ENCODE measurements around the gene IGF2BP1.
"Not testable (repeated sequence)": the region's sequence is repeated elsewhere in the genome, so short reads cannot be mapped to it uniquely, and the experiment has no call there.

Gene IGF2BP1

DNA sequence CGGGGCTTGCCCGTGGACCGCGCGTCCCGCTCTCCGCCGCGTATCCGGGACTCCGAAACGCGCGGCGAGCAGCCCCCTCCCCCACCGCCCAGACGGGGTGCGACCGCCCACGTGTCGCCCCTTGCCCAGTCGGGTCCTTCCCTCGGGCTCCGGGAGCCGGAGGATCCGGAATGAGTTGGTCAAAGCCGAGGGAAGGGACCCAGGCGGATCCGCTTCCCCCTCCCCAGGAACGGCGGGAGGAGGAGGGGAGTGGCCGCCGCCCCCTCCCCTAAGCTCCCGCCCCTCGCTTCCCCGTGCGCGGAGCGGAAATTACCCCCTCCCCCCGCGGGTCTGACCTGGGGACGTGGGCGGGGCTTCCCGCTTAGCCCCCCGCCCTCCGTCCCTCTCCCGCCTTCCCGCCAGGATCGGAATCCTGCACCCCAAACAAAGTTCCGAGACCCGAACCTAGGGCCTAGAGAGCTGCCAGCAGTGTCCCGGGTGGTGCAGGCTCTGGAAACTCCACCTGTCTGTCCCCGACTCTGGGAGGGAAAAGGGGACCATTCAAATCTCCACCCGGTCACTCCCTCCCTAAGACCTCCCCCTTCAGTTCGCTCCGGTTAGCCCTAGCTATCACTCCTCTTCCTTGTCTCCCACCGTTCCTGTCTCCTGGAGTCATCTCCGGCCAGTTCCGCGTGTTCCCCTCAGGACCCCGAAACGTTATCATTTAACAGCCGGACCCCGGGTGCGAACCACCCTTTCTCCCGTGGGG is 1.0 kb upstream of the IGF2BP1 start:
- DNase-seq: no peak

DNA sequence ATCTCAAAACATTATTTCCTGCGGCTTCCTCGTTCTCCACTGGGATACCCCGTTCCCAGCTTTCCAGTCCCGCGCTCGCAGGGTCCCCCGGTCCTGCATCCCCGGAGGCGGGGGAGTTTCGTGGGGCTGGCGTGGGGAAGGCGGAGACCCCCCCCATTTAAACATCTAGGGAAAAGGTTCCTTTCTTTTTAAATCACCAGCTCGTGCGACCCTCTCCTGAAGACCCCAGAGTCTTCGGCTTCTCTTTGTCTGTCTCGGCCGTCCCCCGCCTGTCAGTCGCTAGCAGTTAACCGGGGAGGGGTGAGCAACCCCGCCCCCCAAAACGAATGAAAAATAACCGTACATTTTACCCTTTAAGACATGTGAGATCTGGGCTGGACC is 473 bp upstream of the IGF2BP1 start:
- no peak for DNase-seq

DNA sequence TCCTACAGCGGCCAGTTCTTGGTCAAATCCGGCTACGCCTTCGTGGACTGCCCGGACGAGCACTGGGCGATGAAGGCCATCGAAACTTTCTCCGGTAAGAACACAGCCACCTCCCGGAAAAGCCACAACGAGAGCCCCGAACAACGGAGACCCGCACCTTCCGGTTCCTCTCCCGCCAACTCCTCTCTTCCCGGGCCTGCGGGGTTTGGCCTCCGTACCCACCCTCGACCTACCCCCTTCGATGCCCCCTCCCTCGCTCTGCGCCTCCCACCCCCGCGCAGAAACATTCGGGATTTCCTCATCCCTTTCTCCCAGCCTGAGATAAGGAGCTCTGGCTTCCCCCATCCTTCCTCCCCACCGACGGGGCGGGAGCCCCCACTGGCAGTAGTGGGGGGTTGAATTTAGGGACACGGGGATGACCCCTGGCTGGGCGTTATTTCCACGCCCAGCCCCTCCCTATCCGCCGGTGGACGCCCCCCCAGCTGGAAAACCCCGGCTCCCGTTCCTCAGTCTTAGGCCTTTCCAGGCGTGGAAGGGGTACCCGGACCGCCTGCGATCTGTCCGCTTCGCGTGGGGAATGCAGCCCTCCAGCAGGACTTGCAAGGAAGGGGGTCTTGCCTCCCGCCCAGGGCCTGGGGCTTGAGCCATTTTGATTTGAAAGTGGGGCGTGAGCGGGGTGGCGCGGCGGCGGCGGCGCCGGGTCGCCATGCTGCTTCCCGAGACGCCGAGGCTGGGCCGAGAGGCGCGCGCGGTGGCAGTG is 822 bp downstream of the IGF2BP1 start:
- no peak for DNase-seq

DNA sequence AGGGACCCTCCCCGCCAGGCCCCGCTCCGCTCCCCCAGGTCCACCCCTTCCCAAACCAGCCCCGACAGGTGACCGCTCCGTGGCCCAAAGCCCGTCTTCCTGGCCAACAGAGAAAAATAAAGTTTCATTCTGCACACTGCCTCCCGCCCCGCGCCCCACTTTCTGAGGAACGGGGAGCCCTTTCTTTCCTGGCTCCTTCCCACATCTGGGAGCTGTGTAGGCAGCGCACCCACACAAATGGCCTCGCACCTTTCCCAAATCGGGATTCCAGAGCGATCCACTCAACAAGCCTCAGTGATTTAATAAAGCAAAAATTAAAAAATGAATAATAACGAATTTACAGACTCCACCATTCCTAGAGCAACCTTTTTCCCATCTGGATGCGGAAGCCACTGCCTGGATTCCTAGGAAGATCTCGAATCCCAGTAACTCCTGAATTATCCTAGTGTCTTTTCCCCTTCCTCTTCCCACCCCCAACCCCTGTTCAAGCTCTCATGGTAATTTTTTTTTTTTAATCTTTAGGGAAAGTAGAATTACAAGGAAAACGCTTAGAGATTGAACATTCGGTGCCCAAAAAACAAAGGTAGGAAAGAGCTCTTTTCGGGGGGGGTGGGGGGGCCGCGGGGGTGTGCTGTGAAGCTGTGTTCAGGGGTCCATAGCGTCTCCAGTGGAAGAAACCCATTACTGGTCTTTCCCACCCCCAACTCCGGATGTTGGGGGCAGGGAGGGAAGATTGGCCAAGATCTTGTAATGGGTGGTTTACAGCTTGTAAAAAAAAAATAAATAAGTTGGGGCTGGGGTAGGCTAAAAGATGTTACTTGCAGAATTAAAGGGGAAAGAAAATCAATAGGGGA is 1.6 kb downstream of the IGF2BP1 start:
- DNase-seq: no peak

DNA sequence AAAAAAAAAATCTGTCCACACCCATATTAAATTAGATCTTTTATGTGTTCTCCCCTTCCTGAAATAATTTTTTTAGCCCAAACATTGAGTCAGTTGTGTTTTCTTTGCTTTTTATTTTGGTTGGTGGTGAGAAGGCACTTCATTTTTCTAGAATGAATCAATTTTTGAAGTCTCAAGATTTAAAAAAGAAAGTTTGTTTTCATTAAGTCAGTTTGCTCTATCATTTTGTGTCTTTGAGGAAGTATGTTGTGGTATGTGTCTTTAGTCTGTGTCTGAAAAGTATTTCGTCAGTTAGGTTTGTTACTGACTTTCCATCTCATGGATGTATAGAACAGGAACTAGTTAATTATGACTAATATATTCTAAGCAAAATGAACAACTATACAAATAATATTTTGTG is 3.8 kb downstream of the IGF2BP1 start:
- DNase-seq: no peak

DNA sequence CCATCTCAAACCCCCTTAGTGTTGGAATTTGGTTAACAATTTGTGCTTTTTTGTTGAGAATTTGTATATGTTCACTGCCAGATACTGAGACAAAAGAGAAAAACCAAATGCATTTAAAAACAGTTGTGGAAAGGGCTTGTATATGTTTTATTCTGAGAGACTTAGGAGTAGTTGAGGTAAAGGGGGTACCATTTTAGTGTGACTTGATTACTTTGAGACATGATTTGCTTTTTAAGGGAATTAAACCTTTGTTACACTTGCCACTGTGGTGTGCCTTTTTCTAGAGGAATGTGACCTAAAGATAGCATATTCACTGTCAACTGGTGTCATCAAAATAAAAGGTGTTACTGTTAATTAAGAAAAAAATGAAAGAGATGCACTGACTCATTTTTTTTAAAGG is 4.5 kb downstream of the IGF2BP1 start:
- DNase-seq: no peak

DNA sequence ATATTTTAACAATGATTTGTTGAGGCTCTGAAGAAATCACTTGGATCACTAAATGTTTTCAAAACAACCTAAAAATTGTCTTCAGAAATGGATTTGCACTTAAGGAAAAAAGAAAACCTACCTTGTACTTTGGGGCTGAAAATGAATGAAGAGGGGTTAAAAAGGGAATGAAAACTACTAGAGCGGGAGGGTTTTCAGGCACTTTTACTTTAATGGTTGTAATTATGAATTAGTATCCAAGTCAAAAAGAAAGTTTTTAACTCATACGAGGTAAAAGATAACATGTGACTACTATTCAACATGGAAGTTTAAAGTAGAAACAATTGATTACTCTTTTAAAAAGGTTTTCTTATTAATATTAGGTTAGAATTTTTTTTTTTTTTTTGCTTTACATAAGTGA is 5.1 kb downstream of the IGF2BP1 start:
- DNase-seq: no peak

DNA sequence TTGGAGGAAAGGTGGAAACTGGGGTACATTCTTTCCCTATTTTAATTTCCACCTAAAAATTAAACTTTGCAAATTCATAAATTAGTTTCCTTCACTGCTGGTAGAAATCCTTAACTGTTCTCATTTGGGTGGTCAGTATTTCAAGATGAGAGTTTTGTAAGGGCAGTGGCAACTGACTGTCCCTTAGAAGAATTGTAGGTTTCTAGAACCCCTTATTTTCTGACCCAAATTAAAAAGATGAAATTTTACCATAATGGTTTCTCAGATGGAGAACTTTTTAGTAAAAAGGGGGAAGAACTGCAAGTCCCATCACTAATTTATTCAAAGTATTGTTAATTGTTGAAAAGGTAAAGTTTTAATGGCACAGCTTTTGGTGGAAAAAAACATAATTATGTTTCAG is 5.6 kb downstream of the IGF2BP1 start:
- no peak for DNase-seq

DNA sequence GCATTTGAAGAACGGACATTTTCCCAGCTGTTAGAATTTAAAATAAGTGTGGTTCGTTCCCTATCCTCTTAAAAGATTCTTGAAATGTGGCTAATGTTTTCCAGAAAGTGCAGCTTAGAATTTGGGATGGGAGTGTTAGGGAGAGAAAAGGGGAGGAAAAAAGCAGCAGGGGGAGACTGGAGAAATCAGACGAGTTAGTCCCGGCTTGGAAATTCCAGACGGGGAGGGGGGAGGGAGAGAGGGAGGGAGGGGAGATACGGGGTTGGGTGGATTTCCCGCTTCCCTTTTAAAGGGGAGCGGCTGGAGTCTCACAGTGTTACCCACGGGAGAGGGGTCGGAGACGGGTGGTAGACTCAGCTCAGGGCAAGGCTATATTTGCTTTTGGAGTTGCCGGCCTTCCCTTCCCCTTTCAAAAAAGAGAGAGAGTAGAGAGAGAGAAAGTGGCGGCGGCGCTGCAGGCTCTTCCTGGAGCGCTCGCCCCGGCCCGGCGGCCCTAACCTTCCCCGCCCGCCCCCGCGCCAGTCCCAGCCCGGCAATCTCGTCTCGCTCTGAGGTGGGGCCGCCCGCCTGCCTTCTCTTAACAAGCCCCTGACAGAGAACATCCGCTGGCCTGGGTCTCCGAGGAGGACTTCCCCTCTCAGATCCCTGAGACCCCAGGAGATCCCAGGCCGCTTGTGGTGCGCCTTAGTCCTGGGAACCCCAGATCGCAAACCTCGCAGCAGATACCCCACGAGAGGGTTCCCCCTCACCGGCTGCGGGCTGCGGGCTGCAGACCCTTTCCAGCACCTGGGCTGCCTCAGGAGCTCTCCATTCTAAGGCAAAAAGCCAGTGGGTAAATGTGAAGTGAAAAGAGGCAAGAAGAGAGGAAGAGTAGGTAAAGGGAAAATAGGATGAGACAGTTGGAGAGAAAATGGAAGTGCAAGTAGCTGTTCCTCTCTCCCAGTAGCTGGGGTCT is 6.6 kb downstream of the IGF2BP1 start:
- DNase-seq: no peak

DNA sequence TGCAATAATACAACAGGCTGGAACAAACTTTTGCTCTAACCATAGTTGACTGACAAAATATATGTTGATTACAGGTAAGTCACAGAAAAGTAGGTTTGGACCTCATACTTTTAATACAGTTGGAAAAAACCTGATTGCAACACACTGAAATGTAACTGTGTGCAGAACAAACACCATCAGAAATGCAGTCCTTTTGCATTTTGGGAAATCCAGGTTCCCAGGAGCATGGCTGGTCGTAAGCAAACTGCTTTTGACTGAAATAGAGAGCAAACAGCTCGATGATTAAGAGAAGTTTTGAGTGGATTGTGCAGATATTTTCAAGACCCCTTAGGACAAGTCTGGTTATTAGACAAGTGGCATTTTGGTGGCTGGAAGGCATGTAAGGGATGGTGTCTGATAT is 8.0 kb downstream of the IGF2BP1 start:
- no peak for DNase-seq

DNA sequence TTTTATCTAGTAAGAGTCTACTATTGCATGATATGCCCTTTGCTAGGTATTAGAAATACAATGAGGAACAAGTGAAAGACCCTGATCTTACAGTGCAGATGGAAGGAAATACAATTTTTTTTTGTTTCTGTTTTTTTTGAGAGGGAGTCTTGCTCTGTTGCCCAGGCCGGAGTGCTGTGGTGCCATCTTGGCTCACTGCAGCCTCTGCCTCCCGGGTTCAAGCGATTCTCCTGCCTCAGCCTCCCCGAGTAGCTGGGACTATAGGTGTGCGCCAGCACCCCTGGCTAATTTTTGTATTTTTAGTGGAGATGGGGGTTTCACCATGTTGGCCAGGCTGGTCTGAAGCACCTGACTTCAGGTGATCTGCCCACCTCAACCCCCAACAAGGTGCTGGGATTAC is 11.7 kb downstream of the IGF2BP1 start:
- not testable (repeated sequence) for DNase-seq

DNA sequence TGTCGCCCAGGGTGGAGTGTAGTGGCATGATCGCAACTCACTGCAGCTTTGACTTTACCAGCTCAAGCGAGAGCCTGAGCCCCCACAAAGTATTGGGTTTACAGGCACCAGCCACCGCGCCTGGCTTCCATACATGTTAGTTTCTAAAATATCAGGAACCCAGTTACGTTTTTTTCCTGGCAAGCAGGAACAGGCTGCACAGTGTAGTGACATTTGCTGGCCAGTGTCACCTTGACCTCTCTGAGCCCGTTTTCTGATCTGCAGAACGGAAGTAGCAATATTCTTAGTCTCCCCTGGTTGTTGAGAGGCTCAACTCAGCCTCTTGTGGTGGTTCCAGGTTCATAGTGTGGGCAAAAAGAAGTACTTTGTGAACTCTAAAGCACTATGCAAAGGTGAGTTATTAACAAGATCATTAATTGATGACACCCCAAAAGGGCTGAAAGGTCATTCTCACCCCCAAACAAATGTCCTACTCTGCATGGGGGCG is 15.6 kb downstream of the IGF2BP1 start:
- no peak for DNase-seq

DNA sequence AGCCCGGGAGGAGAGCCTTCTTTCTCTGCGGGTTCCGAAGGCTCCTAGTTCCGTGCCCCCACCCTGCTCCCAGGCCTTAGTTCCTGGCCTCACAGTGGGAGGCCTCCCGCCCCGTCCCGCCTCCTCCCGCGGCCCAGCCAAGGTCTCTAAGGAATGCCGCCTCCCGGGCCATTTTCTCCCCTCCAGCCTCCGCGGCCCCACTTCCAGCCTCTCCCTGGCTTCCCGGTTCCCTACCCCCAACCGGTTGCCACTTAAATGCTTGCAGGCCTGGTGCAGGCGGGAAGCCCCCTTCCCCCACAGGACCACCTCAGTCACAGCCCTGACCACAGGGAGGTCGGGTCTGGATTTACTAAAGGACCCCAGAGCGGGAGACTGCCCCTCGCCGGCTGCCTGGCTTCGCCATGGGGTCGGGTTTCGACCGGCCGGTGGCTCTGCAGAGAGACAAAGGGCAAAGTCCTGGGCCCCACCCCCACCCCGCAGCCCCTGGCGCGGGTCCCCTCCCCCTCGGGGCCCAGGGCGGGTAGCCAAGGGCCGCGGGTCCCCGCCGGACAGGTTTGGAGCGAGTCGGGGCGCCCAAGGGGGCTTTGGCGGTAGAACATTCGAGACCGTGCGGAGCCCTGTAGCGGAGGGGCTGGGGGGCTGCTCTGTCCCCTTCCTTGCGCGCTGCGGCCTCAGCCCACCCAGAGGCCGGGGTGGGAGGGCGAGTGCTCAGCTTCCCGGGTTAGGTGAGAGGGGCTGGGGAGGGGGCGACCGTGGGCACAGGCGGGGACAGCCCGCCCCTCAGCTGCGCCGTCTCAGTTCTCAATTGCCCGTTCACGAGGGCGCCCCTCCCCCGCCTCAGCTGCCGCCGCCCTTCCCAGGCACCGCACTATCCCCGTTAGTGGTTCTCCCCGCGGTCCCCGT is 16.4 kb downstream of the IGF2BP1 start:
- no peak for DNase-seq

DNA sequence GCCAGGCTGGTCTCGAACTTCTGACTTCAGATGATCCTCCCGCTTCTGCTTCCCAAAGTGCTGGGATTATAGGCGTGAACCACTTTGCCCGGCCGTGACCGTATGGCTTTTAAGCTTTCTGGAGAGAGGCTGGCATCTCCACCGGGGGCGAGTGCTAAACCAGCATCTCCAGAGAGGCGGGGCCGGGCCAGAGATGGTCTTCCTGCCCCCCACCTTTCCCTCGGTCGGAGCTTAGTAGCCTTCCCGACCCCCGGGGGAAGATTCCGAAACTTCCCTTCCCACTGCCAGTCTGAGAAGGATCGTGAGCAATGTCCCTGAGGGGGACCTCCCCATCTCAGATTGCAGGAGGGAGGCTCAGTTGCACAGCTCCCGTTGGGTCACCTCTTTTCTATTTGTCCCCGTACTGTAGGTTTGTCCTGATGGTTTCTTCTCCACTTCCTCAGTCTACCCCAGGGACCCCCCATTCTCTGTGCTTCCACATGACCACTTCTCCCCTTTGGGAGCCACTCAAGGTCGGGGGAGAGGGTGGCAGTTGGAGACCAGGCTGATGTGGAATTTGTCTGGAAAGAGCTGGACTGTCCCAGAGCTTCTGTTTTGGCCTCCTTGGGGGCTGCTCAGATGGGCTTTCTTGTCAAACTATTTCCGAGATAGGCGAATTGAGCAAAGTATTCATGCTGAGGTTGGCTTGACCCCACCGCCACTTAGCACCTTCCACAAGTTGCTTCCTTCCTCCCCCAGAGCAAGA is 18.2 kb downstream of the IGF2BP1 start:
- no peak for DNase-seq

DNA sequence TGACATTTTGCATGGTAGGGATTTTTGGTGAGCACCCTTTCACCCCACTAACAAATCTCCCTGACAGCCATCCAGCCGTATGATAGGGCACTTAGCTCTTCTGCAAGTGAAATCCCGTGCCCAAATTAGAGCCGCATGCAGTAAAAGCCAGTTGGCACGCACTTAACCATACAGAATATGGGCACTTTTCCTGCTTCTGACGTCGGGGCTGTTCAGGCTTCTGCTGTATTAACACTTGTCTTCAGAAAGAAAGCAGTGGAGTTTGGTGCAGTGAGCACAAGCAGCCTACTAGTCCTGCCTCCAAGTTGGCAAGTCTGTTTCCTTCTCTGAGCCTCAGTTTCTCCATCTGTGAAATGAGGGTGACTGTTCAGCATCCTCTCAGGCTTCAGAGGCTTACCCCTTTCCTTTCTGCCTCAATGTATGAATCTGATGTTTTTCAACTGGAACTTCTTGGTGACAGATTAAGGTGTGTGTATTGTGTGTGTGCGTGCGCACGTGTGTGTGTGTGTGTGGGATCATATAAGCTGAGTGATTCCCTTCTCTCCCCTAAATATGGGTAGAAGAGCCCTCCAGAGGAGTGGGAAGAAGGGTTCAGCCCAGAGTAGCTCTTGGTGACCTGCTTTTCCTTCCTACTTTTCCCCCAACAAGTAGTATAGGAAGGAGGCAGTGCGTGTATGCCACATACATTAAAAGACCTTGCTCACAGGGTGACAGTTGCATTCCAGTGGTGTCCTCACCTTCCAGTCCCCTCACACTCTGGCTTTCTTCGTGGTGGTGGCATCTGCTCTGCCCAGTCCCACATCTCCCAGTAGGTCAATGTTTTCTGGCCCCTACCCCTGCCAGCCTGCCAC is 19.0 kb downstream of the IGF2BP1 start:
- DNase-seq: no peak

DNA sequence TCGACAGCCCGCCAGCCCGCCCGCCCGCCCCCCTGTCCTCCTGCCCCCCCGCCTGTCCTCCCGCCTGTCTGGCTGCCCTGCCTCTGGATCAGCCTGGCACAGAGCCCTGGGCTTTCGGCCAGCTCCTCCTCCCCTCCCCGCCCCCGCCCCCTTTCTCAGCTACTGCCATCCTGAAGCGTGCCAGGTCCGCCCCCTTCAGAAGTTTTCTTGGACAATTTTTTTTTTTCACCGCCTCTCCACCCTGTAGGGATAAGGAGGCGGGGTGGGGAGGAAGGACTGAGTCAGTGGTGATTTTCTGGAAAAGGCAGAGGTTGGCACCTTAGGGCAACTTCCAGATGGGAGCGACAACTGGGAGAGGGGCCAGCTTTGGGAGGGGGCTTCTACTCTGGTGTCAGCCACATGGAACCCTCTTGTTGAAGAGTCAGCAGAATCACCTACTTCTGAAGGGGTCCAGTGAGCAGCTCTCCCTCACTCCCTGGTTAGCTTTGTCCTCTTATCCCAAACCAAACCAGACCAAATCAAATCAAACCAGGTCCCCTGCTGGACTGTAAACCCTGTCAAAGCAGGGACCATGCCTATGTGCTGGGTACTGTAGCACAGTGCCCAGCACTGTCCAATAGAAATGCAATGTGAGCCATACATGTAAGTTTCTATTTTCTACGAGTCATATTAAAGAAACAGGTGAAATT is 19.7 kb downstream of the IGF2BP1 start:
- no peak for DNase-seq

DNA sequence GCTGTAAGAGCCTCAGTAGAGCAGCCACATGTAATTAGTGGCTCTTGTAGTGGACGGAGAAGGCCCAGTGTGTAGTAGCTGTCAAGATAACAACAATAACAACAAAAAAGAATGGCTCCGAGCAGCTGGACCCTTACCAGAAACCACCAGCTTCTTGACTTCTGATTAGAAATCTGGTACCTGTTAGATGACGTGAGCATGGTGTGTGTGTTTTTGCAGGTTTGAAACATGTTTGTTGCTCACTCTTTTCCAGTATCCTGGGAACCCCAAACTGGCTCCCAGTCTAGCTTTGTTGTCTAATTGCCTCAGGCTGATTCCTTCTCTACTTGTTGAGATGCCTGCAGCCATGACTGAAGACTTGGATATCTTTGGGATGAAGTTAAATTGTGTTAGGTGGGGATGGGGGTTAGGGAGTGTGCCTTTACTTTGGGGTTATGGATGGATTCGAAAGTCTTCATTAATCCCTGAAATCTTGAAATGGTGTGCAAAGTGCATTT is 21.0 kb downstream of the IGF2BP1 start:
- DNase-seq: no peak

DNA sequence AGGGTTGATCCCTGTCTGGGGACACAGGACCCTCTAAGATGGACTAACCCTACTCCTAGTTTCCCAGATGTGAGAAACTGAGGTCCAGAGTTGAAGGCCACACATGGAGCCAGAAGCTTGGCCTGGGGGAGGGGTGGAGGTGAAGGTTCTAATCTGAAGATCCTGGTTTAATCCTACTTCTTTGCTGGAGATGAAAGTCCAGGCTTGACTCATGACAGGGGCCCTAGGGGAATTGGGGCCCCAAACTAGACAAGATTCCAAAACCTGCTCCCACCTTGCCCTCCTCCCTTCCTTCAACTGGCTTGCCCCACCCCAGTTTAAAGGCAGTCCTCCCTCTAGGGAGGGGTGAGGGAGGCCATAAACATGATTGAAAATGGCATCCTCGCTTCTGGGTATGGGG is 21.6 kb downstream of the IGF2BP1 start:
- no peak for DNase-seq

DNA sequence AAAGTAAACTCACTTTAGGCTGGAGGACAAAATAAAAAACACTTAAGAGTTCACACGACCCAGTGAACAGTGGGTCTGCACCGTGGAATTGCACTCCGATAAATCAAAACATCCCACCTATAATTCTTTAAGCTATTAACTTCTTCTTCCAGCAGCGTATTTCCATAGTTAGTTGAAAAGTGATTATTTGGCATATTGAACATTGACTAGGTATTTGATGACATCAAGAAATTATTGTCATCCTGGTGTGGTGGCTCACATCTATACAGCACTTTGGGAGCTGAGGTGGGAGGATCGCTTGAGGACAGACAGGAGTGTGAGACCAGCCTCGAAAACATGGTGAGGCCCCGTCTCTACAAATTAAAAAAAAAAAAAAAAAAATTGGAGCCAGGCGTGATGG is 23.4 kb downstream of the IGF2BP1 start:
- DNase-seq: no peak

All from activated gamma-delta T cell treated with Interleukin-2 at 50 U/mL for 16 hours (primary cell).